Fibroblast of lung (primary cell): ENCODE measurements around the gene PHF19.

Source experiments
- EZH2 ChIP-seq: IDR thresholded peaks from 2 replicates; pipeline ENCODE4 v1.5.1; 2012; ENCODE audit warnings: low read length, control low read depth, mild to moderate bottlenecking; ENCODE audit errors: missing control alignments
- TF ChIP-seq, protein P1 (sequence below), 2 donors: IDR thresholded peaks in 1 of 2; conservative IDR thresholded peaks in 1 of 2; 1 replicate in 1 of 2; 2 replicates in 1 of 2; pipeline ENCODE4 v1.5.1; 2011 to 2012; ENCODE audit warnings: low read length in 2 of 2, control low read depth in 1 of 2, inconsistent platforms in 1 of 2, low read depth in 1 of 2, mild to moderate bottlenecking in 1 of 2

DNA sequence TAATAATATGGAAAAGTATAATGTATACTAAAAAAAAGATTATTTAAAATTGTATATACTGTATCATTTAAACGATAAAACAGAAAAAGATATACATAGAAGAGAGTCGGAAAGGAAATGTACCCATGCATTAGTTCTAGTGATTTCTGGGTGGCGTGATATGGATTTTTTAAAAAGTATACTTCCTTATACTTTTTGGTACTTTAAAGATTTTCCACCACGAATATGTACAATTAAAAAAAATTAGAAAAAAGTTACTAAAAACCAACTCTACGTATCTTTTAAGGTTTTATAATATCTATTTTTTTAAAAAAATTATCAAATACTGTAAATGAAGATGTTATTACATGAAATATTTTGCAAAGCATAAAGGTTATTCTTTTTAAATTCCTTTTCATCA is 12.3 kb downstream of the PHF19 start:
- TF ChIP-seq EZH2, result no peak
- TF ChIP-seq, protein P1, sequence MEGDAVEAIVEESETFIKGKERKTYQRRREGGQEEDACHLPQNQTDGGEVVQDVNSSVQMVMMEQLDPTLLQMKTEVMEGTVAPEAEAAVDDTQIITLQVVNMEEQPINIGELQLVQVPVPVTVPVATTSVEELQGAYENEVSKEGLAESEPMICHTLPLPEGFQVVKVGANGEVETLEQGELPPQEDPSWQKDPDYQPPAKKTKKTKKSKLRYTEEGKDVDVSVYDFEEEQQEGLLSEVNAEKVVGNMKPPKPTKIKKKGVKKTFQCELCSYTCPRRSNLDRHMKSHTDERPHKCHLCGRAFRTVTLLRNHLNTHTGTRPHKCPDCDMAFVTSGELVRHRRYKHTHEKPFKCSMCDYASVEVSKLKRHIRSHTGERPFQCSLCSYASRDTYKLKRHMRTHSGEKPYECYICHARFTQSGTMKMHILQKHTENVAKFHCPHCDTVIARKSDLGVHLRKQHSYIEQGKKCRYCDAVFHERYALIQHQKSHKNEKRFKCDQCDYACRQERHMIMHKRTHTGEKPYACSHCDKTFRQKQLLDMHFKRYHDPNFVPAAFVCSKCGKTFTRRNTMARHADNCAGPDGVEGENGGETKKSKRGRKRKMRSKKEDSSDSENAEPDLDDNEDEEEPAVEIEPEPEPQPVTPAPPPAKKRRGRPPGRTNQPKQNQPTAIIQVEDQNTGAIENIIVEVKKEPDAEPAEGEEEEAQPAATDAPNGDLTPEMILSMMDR (conservative IDR thresholded peaks at IDR 0.05 in 1 of 2, IDR thresholded peaks at IDR 0.05 in 1 of 2; ENCODE audit: low read depth in 1 of 2, low read length in 2 of 2), result no peak
